ENCODE data around the gene TMEM163.

DNA sequence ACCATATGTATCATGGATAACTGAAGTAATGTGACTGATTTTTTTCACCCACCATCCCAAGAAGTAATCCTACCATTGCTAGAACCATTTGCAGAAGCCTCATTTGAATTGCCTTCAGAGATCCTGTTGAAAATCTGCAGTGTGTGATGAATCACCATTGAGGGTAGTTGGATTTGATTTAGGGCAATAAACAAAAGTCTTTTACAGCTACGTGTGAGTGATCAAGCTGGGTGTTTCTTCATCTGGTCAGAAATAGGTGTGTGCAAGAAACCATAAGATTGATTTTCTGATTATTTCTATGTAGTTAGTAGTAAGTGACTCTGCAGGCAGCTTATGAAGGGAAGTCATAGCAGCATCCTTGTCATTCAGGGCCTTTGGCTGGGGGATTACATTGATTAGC, 305.4 kb downstream of the TMEM163 start:
- TF ChIP-seq TEAD4 (IDR thresholded peaks at IDR 0.05) (no peak), EGR1 (IDR thresholded peaks at IDR 0.05) (no peak), NFIC (IDR thresholded peaks at IDR 0.05) (no peak), MAX (IDR thresholded peaks at IDR 0.05) (no peak), RAD21 (IDR thresholded peaks at IDR 0.05; ENCODE audit: low read depth) (no peak), FOXM1 (IDR thresholded peaks at IDR 0.05; ENCODE audit: borderline replicate concordance, low read depth) (no peak), CREB1 (IDR thresholded peaks at IDR 0.05; ENCODE audit: low read depth) (no peak), REST (IDR thresholded peaks at IDR 0.05; ENCODE audit: low read depth) (no peak)
- TF ChIP-seq, protein P1, sequence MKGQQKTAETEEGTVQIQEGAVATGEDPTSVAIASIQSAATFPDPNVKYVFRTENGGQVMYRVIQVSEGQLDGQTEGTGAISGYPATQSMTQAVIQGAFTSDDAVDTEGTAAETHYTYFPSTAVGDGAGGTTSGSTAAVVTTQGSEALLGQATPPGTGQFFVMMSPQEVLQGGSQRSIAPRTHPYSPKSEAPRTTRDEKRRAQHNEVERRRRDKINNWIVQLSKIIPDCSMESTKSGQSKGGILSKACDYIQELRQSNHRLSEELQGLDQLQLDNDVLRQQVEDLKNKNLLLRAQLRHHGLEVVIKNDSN (IDR thresholded peaks at IDR 0.05), result no peak
